Measurements from ENCODE around the gene RHO. TPM values are rescaled to one million over a fixed set of nuclear protein-coding genes. Genes with fewer than 3 reads are reported as not detected.

The RHO gene
- polyA plus RNA-seq, 1 of the 3 experiments (the other 2 are of a cell fraction) = not detected

DNA sequence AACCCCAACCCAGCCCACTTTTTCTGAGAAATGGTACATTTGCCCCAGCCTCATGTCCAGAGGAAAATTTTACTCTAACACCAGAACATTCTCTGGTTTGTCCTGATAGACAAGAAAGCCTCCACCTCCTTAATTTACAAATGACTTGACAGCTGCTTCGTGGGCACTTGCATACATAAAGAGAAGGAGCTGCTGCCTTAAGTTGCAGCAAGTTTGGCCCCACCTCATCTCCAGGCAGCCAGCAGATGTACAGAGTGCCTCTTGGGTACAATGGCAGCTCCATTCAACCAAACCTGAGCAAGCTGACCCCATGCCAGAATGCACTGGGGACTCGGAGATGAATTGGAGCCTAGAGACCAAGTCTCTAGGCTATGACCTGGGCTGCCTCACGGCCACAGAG, 8.4 kb downstream of the RHO start:
- 91% methylated on average over 3 of the region's 3 CpGs for WGBS (ENCODE audit: low lambda C conversion rate)

More for the DNA sequence above, 8.4 kb downstream of the RHO start:
- no peaks in the 10 kb centered on the region for H3K36me3 ChIP-seq (replicated peaks in 1 of 2; ENCODE audit: control insufficient read depth in 1 of 2, insufficient read depth in 2 of 2, low read length in 1 of 2)
- H3K9me2 ChIP-seq = no peaks in the 10 kb centered on the region
- H3K4me1 ChIP-seq (ENCODE audit: control insufficient read depth in 1 of 2, insufficient read depth in 2 of 2, low read depth in 1 of 2, low read length in 1 of 2) = no peaks in the 10 kb centered on the region; a peak in 1 of 4 replicates
- no peaks in the 10 kb centered on the region for H3F3A ChIP-seq (replicated peaks; ENCODE audit: insufficient read depth)
- no peaks in the 10 kb centered on the region for H3K27me3 ChIP-seq (ENCODE audit: insufficient read depth)
- H3K9me3 ChIP-seq = no peaks in the 10 kb centered on the region
- DNase-seq = no peak
- H3K4me3 ChIP-seq (ENCODE audit: low read depth in 2 of 2, low read length in 1 of 2) = no peak overlapping the region
- CTCF ChIA-PET = interaction anchor here (0.8 kb wide), 1 partner anchor 25 kb away, joined by 3 read pairs; no protein-coding TSS in a partner anchor
- POLR2A ChIA-PET = no interaction called here
- no peak overlapping the region for H3K9ac ChIP-seq
- TF ChIP-seq ELF1 (IDR thresholded peaks at IDR 0.05) (no peak), NFIC (IDR thresholded peaks at IDR 0.05; ENCODE audit: borderline replicate concordance) (no peak), TCF12 (IDR thresholded peaks at IDR 0.05) (no peak), GABPA (IDR thresholded peaks at IDR 0.05; ENCODE audit: low read depth) (no peak), TEAD4 (IDR thresholded peaks at IDR 0.05; ENCODE audit: borderline replicate concordance, insufficient read depth) (no peak), FOSL2 (IDR thresholded peaks at IDR 0.05; ENCODE audit: borderline replicate concordance, low read depth) (no peak), NRF1 (IDR thresholded peaks at IDR 0.05; ENCODE audit: low read depth, low read length) (no peak), TAF1 (IDR thresholded peaks at IDR 0.05; ENCODE audit: borderline replicate concordance, low read depth, low read length) (no peak), EZH2phosphoT487 (IDR thresholded peaks at IDR 0.05; ENCODE audit: borderline replicate concordance, low read depth) (no peak), RXRA (IDR thresholded peaks at IDR 0.05; ENCODE audit: borderline replicate concordance, low read depth) (no peak), REST (IDR thresholded peaks at IDR 0.05; ENCODE audit: low read depth, low read length) (no peak), RAD21 (IDR thresholded peaks at IDR 0.05; ENCODE audit: low read length) (no peak), RCOR1 (IDR thresholded peaks at IDR 0.05; ENCODE audit: low read length) (no peak), SMC3 (IDR thresholded peaks at IDR 0.05; ENCODE audit: low read depth, low read length) (no peak), GATA2 (CRISPR knock-in tag; IDR thresholded peaks at IDR 0.05) (no peak)
- TF ChIP-seq, protein P1, sequence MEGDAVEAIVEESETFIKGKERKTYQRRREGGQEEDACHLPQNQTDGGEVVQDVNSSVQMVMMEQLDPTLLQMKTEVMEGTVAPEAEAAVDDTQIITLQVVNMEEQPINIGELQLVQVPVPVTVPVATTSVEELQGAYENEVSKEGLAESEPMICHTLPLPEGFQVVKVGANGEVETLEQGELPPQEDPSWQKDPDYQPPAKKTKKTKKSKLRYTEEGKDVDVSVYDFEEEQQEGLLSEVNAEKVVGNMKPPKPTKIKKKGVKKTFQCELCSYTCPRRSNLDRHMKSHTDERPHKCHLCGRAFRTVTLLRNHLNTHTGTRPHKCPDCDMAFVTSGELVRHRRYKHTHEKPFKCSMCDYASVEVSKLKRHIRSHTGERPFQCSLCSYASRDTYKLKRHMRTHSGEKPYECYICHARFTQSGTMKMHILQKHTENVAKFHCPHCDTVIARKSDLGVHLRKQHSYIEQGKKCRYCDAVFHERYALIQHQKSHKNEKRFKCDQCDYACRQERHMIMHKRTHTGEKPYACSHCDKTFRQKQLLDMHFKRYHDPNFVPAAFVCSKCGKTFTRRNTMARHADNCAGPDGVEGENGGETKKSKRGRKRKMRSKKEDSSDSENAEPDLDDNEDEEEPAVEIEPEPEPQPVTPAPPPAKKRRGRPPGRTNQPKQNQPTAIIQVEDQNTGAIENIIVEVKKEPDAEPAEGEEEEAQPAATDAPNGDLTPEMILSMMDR (IDR thresholded peaks at IDR 0.05) = no peak
- TF ChIP-seq, protein P2, sequence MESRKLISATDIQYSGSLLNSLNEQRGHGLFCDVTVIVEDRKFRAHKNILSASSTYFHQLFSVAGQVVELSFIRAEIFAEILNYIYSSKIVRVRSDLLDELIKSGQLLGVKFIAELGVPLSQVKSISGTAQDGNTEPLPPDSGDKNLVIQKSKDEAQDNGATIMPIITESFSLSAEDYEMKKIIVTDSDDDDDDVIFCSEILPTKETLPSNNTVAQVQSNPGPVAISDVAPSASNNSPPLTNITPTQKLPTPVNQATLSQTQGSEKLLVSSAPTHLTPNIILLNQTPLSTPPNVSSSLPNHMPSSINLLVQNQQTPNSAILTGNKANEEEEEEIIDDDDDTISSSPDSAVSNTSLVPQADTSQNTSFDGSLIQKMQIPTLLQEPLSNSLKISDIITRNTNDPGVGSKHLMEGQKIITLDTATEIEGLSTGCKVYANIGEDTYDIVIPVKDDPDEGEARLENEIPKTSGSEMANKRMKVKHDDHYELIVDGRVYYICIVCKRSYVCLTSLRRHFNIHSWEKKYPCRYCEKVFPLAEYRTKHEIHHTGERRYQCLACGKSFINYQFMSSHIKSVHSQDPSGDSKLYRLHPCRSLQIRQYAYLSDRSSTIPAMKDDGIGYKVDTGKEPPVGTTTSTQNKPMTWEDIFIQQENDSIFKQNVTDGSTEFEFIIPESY (IDR thresholded peaks at IDR 0.05; ENCODE audit: borderline replicate concordance, low read depth) = no peak
- TF ChIP-seq, protein P3, sequence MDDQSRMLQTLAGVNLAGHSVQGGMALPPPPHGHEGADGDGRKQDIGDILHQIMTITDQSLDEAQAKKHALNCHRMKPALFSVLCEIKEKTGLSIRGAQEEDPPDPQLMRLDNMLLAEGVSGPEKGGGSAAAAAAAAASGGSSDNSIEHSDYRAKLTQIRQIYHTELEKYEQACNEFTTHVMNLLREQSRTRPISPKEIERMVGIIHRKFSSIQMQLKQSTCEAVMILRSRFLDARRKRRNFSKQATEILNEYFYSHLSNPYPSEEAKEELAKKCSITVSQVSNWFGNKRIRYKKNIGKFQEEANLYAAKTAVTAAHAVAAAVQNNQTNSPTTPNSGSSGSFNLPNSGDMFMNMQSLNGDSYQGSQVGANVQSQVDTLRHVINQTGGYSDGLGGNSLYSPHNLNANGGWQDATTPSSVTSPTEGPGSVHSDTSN (IDR thresholded peaks at IDR 0.05) = no peak
- H4K20me1 ChIP-seq (ENCODE audit: insufficient read depth) = no peaks in the 10 kb centered on the region
- H2AFZ ChIP-seq (ENCODE audit: low read depth) = no peak overlapping the region
- no peak overlapping the region for H3K4me2 ChIP-seq
- H3K79me2 ChIP-seq (ENCODE audit: insufficient read depth) = no peaks in the 10 kb centered on the region
- no peak overlapping the region for H3K27ac ChIP-seq (ENCODE audit: low read depth in 2 of 2, low read length in 1 of 2)
